IMR-90 (cell line): ENCODE data around the gene BOD1L1. TPM values are rescaled to one million over a fixed set of nuclear protein-coding genes. Genes with fewer than 3 reads are reported as not detected.

Experiments used
- ATAC-seq: fragments of 200-7000 bp; cut with Tn5 transposase; 2 replicates; pipeline ENCODE4 v1.9.1; 2020; ENCODE audit warnings: low read depth, mild to moderate bottlenecking, moderate library complexity
- BruUV-seq: library from RNA; stranded (reverse); fragments of 400-500 nt; replicated peaks from 2 replicates; lab custom pipeline; 2021; lab: Mats Ljungman, UMichigan
- CTCF ChIA-PET: fragments of 300-600 bp; formaldehyde crosslinking; extraction: SDS; loops from one replicate; lab custom pipeline; 2021; ENCODE audit warnings: antibody characterized with exemption; lab: Yijun Ruan, JAX
- POLR2A ChIA-PET: fragments of 300-600 bp; sonication (Branson Sonifier 250); formaldehyde crosslinking; loops from one replicate; lab custom pipeline; 2022; ENCODE audit warnings: antibody characterized with exemption; ENCODE audit not compliant: unreplicated experiment; lab: Charles Lee
- DNase-seq: peaks from one replicate; pipeline ENCODE4 v3.0.0; 2013
- H2AFZ ChIP-seq: replicated peaks from 2 replicates; pipeline ENCODE3; 2013; ENCODE audit warnings: low read length, mild to moderate bottlenecking; ENCODE audit not compliant: poor library complexity
- H2AK5ac ChIP-seq: 2 replicates; pipeline ENCODE4 v1.6.1; 2013; ENCODE audit warnings: low read depth, low read length, inconsistent platforms
- H2AK9ac ChIP-seq: replicated peaks from 2 replicates; pipeline ENCODE3; 2013; ENCODE audit warnings: mild to moderate bottlenecking, low read depth, low read length, moderate library complexity; ENCODE audit not compliant: poor library complexity
- H2BK120ac ChIP-seq: 2 replicates; pipeline ENCODE4 v1.6.1; 2013; ENCODE audit warnings: low read depth, low read length, inconsistent platforms
- H2BK15ac ChIP-seq: 3 replicates; pipeline ENCODE4 v1.6.1; 2013; ENCODE audit warnings: low read depth, low read length, inconsistent platforms
- H2BK20ac ChIP-seq: 2 replicates; pipeline ENCODE4 v1.6.1; 2013; ENCODE audit warnings: low read depth, mild to moderate bottlenecking, inconsistent platforms, low read length, moderate library complexity
- H2BK5ac ChIP-seq: 2 replicates; pipeline ENCODE4 v1.6.1; 2013; ENCODE audit warnings: mild to moderate bottlenecking, low read depth, low read length, inconsistent platforms; ENCODE audit not compliant: poor library complexity, severe bottlenecking
- H3K14ac ChIP-seq: replicated peaks from 2 replicates; pipeline ENCODE4 v1.6.1; 2013; ENCODE audit warnings: low read depth, low read length, inconsistent platforms
- H3K18ac ChIP-seq: 2 replicates; pipeline ENCODE4 v1.6.1; 2013; ENCODE audit warnings: low read depth, low read length, control low read depth
- H3K23ac ChIP-seq: 2 replicates; pipeline ENCODE4 v1.6.1; 2013; ENCODE audit warnings: low read depth, low read length, inconsistent platforms
- H3K27ac ChIP-seq: 2 replicates; pipeline ENCODE4 v1.5.1; 2013; ENCODE audit warnings: mild to moderate bottlenecking, control low read depth, low read length; ENCODE audit not compliant: insufficient read depth
- H3K27me3 ChIP-seq: 2 replicates; pipeline ENCODE4 v1.6.1; 2013; ENCODE audit warnings: low read length; ENCODE audit not compliant: control insufficient read depth, insufficient read depth
- H3K36me3 ChIP-seq: 2 replicates; pipeline ENCODE4 v1.6.1; 2013; ENCODE audit warnings: low read length, mixed read lengths; ENCODE audit not compliant: control insufficient read depth, insufficient read depth
- H3K4ac ChIP-seq: 2 replicates; pipeline ENCODE4 v1.6.1; 2013; ENCODE audit warnings: low read depth, low read length, inconsistent platforms
- H3K4me1 ChIP-seq: 2 replicates; pipeline ENCODE4 v1.6.1; 2013; ENCODE audit warnings: low read length, mixed read lengths; ENCODE audit not compliant: control insufficient read depth, insufficient read depth
- H3K4me2 ChIP-seq: 2 replicates; pipeline ENCODE4 v1.6.1; 2013; ENCODE audit warnings: low read depth, mild to moderate bottlenecking, control low read depth, low read length, moderate library complexity
- H3K4me3 ChIP-seq: 2 replicates; pipeline ENCODE4 v1.5.1; 2013; ENCODE audit warnings: low read depth, mild to moderate bottlenecking, control low read depth, low read length, moderate library complexity; ENCODE audit not compliant: insufficient read depth
- H3K56ac ChIP-seq: 2 replicates; pipeline ENCODE4 v1.6.1; 2013; ENCODE audit warnings: low read length, inconsistent platforms; ENCODE audit not compliant: insufficient read depth; ENCODE audit errors: extremely low read depth
- H3K79me1 ChIP-seq, 2 experiments: 2 replicates each; pipeline ENCODE4 v1.6.1; 2013; ENCODE audit warnings: low read length in 2 of 2, inconsistent platforms in 1 of 2, low read depth in 1 of 2
- H3K9ac ChIP-seq: 2 replicates; pipeline ENCODE4 v1.6.1; 2013; ENCODE audit warnings: low read depth, low read length, control low read depth
- H3K9me1 ChIP-seq: 2 replicates; pipeline ENCODE4 v1.6.1; 2013; ENCODE audit warnings: low read length, inconsistent platforms; ENCODE audit not compliant: insufficient read depth
- H3K9me3 ChIP-seq: 2 replicates; pipeline ENCODE4 v1.6.1; 2013; ENCODE audit warnings: low read length; ENCODE audit not compliant: control insufficient read depth, insufficient read depth
- H4K20me1 ChIP-seq: 2 replicates; pipeline ENCODE4 v1.6.1; 2013; ENCODE audit warnings: low read length, inconsistent platforms; ENCODE audit not compliant: insufficient read depth
- H4K5ac ChIP-seq: 2 replicates; pipeline ENCODE4 v1.6.1; 2013; ENCODE audit warnings: mild to moderate bottlenecking, low read depth, low read length, control low read depth
- H4K8ac ChIP-seq, 2 experiments: 2 replicates each; pipeline ENCODE4 v1.6.1; 2013; ENCODE audit warnings: low read depth in 2 of 2, low read length in 2 of 2, control low read depth in 1 of 2, inconsistent platforms in 1 of 2
- H4K91ac ChIP-seq: 2 replicates; pipeline ENCODE4 v1.6.1; 2013; ENCODE audit warnings: low read depth, low read length, inconsistent platforms; ENCODE audit not compliant: insufficient read depth
- CEBPB ChIP-seq: IDR thresholded peaks from 2 replicates; pipeline ENCODE4 v1.6.1; 2012; ENCODE audit warnings: low read depth, low read length, improper control_type of control experiment
- MAFK ChIP-seq: IDR thresholded peaks from 2 replicates; pipeline ENCODE4 v1.6.1; 2012; ENCODE audit warnings: low read depth, low read length, improper control_type of control experiment
- SMC3 ChIP-seq: fragments of 150-350 bp; IDR thresholded peaks from 2 replicates; pipeline ENCODE4 v1.6.1; 2016; ENCODE audit warnings: low read depth, mild to moderate bottlenecking, antibody characterized with exemption, low read length, moderate library complexity
- WGBS, 2 experiments: methylation state at CpG; one replicate each; pipeline versions ENCODE4 v1.1.5 to v1.1.7; 2013; ENCODE audit warnings: missing lambda C conversion rate in 2 of 2; ENCODE audit not compliant: insufficient read length in 1 of 2; ENCODE audit errors: extremely low coverage in 2 of 2; 5-methylcytosine and 5-hydroxymethylcytosine counted together
- dilution Hi-C: fragments of 300-500 bp; cut with HindIII; formaldehyde crosslinking; loops from one replicate; pipeline ENCODE4 v1.14.3; 2018; ENCODE audit warnings: low sequenced_read_pairs; ENCODE audit not compliant: unreplicated experiment
- in situ Hi-C: fragments of 300-500 bp; cut with MboI; formaldehyde crosslinking; loops from 3 replicates; pipeline ENCODE4 v1.14.3; 2019; ENCODE audit warnings: low sequenced_read_pairs, inconsistent platforms, mixed read lengths
- intact Hi-C: fragments of 100-400 bp; cut with micrococcal nuclease; formaldehyde crosslinking; loops from 2 replicates; pipeline ENCODE4 v1.10.0; 2022
- polyA plus RNA-seq, 3 experiments: library from polyadenylated mRNA; depleted of rRNA; stranded (reverse); fragments of >200 nt; gene quantifications; 2 replicates each; pipeline ENCODE4 v1.2.3, GENCODE V29; 2012; ENCODE audit warnings: low replicate concordance in 1 of 3
- total RNA-seq: library from RNA; depleted of rRNA; stranded (reverse); fragments of >200 nt; gene quantifications from 2 replicates; pipeline ENCODE4 v1.2.3, GENCODE V29; 2012

Gene BOD1L1
- total and polyA plus RNA-seq, 2 of the 4 experiments (the other 2 are of a cell fraction) = 13.5 to 26.9 TPM

DNA sequence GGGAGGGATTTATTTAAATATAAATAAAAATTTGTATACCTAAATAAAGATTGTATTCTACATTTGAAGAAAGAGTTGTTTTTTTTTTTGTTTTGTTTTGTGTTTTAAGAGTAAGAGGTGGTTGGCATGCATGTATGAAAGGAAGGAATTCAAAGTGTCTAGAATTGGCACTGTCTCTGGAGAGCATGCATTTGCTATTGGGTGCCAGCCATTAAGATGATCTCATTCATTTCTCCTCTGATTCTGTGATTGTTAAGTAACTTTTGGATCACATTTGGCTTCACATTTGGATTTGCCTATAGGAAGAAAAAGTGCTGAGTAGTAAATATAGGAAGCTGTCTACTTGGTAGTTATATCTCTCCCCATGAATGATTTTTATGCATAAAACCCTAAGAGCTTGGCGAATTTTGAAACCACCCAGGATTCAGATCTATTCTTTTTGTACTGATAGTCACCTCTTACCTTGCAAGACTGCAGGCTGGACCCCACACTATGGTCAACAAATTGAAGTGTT, 7.8 kb upstream of the BOD1L1 start:
- Histone ChIP-seq H3K23ac (no peak overlapping the region), H3K79me1 (no peaks in the 10 kb centered on the region), H3K36me3 (no peaks in the 10 kb centered on the region), H2BK15ac (no peak overlapping the region), H3K4me3 (no peak overlapping the region), H2BK120ac (no peak overlapping the region), H3K27me3 (no peaks in the 10 kb centered on the region; the same call in 1 of the 2 replicates), H2BK5ac (no peak overlapping the region), H3K18ac (no peak overlapping the region), H3K56ac (no peak overlapping the region), H2AFZ (no peak overlapping the region), H2AK5ac (no peak overlapping the region), H3K4ac (no peak overlapping the region), H4K5ac (no peak overlapping the region), H3K9me1 (no peaks in the 10 kb centered on the region), H4K20me1 (no peaks in the 10 kb centered on the region), H2BK20ac (no peak overlapping the region), H3K4me1 (peaks cover 3% of the 10 kb centered on the region), H3K9ac (no peak overlapping the region), H3K9me3 (no peaks in the 10 kb centered on the region), H3K4me2 (no peak overlapping the region), H4K91ac (no peak overlapping the region), H2AK9ac (no peak overlapping the region), H3K27ac (no peak overlapping the region), H3K14ac (no peak overlapping the region), H4K8ac (no peak overlapping the region)
- intact Hi-C loops = no loop called here
- POLR2A ChIA-PET = no interaction called here
- dilution Hi-C loops = no loop called here
- in situ Hi-C loops = loop anchor here (25.0 kb wide), 1 partner anchor 1827 kb away; the partner anchor contains the start of gene CC2D2A
- DNase-seq (no peak), ATAC-seq (no peak)
- WGBS, 2 experiments = no CpG with 5 or more reads among the region's 1 CpG
- no TSS peak for BruUV-seq
- TF ChIP-seq SMC3 = no peak
- no peak for TF ChIP-seq CEBPB
- peak; percentile 59 for TF ChIP-seq MAFK
- CTCF ChIA-PET = no interaction called here
